AG04449 (cell line): ENCODE data around the gene TMUB2.

Experiments used
- CTCF ChIA-PET: fragments of 350-600 bp; formaldehyde crosslinking; extraction: SDS; loops from one replicate; lab custom pipeline; 2021; ENCODE audit warnings: antibody characterized with exemption; lab: Yijun Ruan, JAX
- POLR2A ChIA-PET: fragments of 400-600, 350-600 bp; formaldehyde crosslinking; extraction: SDS; loops from one replicate; lab custom pipeline; 2020; ENCODE audit warnings: antibody characterized with exemption, inconsistent platforms; lab: Yijun Ruan, JAX
- DNase-seq: peaks from one replicate; pipeline ENCODE4 v3.0.0-alpha.2; 2010; ENCODE audit warnings: low read depth, low spot score
- H3K4me3 ChIP-seq: 2 replicates; pipeline ENCODE4 v1.5.1; 2011; ENCODE audit warnings: low read depth, mild to moderate bottlenecking, control low read depth, low read length
- CTCF ChIP-seq: IDR thresholded peaks from one replicate; pipeline ENCODE4 v1.5.1; 2011; ENCODE audit warnings: mild to moderate bottlenecking, moderate library complexity, low read length, control low read depth, inconsistent platforms; ENCODE audit not compliant: insufficient read depth; ENCODE audit errors: missing control alignments

Gene TMUB2

GRCh38 chr17:44213403-44214229 lies 26.8 kb downstream of the TMUB2 start:
- no peak overlapping the region for H3K4me3 ChIP-seq
- no peak for TF ChIP-seq CTCF
- DNase-seq = no peak
- ChIA-PET CTCF (interaction anchor here (1.1 to 7.2 kb wide), 3 partner anchors 11 to 119 kb away, joined by 3 to 130 read pairs (median 72); partner anchors contain the start of gene SLC25A39), POLR2A (no interaction called here)

GRCh38 chr17:44214230-44214494 lies 27.4 kb downstream of the TMUB2 start:
- no peak for TF ChIP-seq CTCF
- no peak for DNase-seq
- ChIA-PET POLR2A (no interaction called here), CTCF (interaction anchor here (1.1 to 7.2 kb wide), 3 partner anchors 12 to 111 kb away, joined by 3 to 72 read pairs (median 3); partner anchors contain the start of gene SLC25A39)
- H3K4me3 ChIP-seq = no peak overlapping the region

- no peak for DNase-seq
- POLR2A ChIA-PET = no interaction called here
- TF ChIP-seq CTCF = no peak
- CTCF ChIA-PET = interaction anchor here (0.7 to 7.2 kb wide), 3 partner anchors 12 to 309 kb away, joined by 3 to 72 read pairs (median 3); no protein-coding TSS in a partner anchor
- H3K4me3 ChIP-seq = no peak overlapping the region
Measured at GRCh38 chr17:44214896-44215295, 28.1 kb downstream of the TMUB2 start.

- no peak for TF ChIP-seq CTCF
- no peak for DNase-seq
- no peak overlapping the region for H3K4me3 ChIP-seq
- CTCF ChIA-PET = interaction anchor here (1.1 to 3.1 kb wide), 10 partner anchors 8 to 307 kb away, joined by 3 to 22 read pairs (median 6); partner anchors contain the start of gene GRN
- POLR2A ChIA-PET = no interaction called here
Measured at GRCh38 chr17:44216173-44216572, 29.4 kb downstream of the TMUB2 start.

GRCh38 chr17:44216694-44217093 lies 29.9 kb downstream of the TMUB2 start:
- TF ChIP-seq CTCF = no peak
- ChIA-PET POLR2A (no interaction called here), CTCF (interaction anchor here (0.8 to 3.1 kb wide), 13 partner anchors 8 to 418 kb away, joined by 3 to 22 read pairs (median 5); partner anchors contain the start of gene GRN)
- no peak overlapping the region for H3K4me3 ChIP-seq
- DNase-seq = no peak

- ChIA-PET POLR2A (interaction anchor here (0.6 to 1.5 kb wide), 3 partner anchors 14 to 26 kb away, joined by 3 read pairs; no protein-coding TSS in a partner anchor), CTCF (interaction anchor here (0.9 to 4.7 kb wide), 12 partner anchors 8 to 306 kb away, joined by 3 to 58 read pairs (median 6); partner anchors contain the start of gene GRN)
- no peak for TF ChIP-seq CTCF
- peak overlapping the region; percentile 65 for H3K4me3 ChIP-seq
- no peak for DNase-seq
Measured at GRCh38 chr17:44217738-44218343, 31.1 kb downstream of the TMUB2 start.
